HuH-7.5 (cell line): ENCODE results near the gene ACSF2.
"Not testable (repeated sequence)": the region's sequence is repeated elsewhere in the genome, so short reads cannot be mapped to it uniquely, and the experiment has no call there.

Experiments used
- DNase-seq: peaks from one replicate; pipeline ENCODE4 v3.0.0; 2011; ENCODE audit warnings: low spot score

ACSF2 gene

DNA sequence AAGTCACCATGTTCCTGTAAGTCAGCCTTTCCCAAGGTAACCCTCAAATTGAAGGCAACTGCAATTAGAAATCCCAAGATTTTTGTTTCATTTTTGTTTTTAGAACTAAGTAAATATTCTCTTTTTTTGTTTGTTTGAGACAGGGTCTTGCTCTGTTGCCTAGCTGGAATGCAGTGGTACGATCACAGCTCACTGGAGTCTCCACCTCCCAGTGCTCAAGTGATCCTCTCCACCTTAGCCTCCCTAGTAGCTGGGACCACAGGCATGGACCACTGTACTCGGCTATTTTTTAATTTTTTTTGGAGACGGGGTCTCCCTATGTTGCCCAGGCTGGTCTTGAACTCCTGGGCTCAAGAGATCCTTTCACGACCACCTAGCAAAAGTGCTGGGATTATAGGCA lies 18.1 kb upstream of the ACSF2 start:
- no peak for DNase-seq

DNA sequence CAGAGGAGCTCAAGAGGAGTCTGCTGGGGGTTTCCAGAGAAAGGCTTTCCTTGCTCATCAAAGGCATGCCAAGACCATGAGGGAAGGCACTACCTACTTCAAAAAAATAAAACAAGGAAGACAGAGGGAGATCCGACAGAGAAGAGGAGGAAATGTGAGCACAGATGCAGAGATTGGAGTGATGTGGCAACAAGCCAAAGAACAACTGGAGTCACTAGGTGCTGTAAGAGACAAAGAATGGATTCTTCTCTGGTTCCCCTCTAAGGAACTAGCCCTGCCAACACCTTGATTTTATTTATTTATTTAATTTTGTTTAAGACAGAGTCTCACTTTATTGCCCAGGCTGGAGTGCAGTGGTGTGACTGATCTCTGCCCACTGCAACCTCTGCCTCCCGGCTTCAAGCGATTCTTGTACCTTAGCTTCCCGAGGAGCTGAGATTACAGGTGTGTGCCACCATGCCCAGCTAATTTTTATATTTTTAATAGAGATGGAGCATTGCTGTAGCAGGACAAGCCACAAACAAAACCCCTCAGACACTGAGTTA lies 13.8 kb upstream of the ACSF2 start:
- no peak for DNase-seq

DNA sequence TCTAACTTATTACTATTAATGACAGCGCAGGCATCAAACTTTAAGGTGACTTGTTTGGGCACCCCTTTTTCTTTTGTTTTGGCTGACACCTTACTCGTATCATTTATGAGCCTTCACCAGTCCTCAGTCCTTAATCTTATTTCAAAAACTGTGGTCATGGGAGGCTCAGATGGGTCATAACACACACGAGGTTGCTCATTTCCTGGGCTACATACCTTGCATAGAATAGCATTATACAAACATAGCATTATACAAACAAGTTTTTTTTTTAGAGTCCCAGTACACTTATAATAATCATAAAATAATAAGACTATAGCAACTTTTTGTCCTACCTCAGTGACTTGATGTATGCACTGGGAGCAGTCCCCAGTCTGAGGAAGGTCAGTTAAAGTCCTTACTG lies 11.2 kb upstream of the ACSF2 start:
- no peak for DNase-seq

DNA sequence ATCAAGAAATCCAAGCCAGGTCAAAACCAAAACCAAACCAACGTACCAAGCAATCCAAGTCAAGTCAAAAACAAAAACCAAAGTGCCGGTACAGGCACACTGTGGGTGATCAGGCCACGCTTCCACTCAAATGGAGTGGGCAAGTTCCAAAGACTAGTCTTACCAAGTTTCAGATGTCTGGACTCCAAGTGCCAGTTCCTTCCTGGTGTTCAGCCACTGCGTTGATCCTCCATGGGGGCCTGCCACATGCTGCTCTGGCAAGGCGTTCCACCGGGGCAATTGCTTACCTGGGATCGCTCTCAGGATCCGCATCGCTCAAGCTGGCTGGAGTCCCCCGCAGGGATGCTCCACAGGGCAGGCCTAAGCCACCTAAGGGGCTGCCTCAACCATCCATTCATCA lies 6.4 kb upstream of the ACSF2 start:
- DNase-seq = not testable (repeated sequence)

- DNase-seq = no peak
Measured at GRCh38 chr17:50420419-50421112, 5.5 kb upstream of the ACSF2 start.

DNA sequence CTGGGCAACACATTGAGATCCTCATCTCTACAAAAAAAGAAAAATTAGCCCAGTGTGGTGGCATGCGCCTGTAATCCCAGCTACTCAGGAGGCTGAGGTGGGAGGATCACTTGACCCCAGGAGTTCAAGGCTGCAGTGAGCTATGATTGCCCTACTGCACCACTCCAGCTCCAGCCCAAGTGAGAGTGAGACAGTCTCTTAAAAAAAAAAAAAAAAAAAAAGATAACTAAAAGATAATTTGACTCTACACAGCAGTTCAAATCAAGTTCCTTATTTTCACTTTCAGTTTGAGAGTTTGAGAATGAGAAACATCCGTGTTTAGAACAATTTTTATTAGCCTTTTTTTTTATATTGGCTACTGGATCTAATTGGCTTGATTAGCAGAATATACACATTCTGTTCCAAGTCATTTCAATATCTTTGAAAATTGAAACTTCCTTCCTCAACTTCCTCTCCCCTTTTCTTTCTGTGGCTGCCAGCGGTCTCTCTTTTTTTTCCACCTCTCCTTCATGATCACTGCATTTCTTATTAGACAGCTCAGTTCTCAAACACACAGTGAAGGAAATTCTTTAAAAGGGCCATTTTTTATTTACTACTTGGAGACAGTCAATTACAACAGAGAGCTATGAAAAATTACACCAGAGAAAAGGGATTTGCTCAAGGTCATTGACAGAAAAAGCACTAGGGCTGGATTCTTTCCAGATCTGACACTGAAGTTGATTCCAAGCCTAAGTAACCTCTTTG lies 4.5 kb upstream of the ACSF2 start:
- DNase-seq = no peak

DNA sequence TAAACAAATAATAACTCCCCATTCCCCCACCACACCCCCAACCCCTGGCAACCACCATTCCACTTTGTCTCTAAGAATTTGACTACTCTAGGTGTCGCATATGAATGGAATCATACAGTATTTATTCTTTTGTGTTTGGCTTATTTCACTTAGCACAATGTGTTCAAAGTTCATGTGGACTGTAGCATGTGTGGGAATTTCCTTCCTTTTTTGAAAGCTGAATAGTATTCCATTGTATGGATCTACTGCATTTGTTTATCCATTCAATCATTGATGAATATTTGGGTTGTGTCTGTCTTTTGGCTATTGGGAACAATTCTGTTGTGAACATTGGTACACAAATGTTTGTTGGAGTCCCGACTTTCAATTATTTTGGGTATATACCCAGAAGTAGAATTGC lies 3.3 kb upstream of the ACSF2 start:
- no peak for DNase-seq

DNA sequence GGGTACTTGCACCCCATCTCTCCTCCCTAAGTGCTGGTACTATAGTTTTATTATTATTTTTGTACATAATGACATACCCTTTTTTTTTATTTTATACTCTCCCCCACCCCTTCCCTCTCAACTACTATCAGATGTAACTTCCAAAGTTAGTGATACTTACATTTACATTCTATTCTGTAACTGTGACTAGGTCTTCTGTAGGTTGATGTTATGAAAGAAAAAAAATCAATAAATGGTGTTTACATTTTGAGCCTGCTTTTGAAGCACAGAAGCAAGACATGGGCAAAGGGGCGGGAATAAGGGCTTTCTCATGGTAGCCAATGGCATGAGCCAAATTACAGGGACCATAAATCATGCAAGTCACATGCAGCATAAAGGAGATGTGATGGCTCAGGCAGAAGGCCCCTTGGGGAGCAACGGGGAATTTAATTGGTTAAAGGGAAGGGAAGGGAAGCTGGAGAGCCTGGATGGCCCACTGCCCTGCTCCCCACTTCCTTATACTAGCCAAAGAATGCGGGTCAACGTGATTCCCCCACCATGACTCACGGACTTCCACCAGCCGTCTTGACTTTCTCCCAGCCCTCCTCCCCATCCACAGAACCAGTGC lies 2.4 kb upstream of the ACSF2 start:
- peak; percentile 73 for DNase-seq

GRCh38 chr17:50424246-50424995 lies 1.6 kb upstream of the ACSF2 start:
- DNase-seq = no peak

DNA sequence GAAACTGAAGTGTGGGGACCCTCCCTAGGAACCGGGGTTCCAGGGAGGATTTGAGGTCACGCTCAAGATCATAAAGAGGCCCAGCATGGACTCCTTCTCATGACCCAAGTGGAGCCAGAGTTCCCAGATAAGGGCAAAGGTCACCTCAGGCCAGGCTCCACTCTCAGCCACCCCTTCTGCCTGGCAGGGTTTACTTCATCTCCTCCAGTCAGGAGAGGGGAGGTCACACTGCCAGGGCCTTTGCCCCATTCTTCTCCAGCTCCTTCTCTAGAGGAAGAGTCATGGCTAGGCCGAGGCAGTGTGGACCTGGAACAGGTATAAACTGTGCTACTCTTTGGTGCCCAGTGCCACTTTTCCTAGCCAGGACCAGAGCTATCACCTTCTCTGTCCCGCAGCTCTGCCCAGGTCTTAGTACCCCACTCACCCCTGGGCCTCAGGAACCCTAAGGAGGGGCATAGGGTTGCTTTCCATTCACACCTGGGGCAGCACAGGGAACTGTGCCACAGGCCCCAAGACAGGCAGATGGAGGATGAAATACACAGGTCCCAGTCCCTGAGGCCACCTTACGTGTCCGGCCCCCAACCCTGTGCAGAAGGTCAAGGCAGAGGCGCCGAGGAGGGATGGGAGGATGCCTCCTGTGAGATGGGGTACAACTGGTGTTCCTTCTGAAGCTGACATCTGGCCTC lies 879 bp upstream of the ACSF2 start:
- no peak for DNase-seq

- peak; percentile 50 for DNase-seq
Measured at GRCh38 chr17:50426472-50426782, 409 bp downstream of the ACSF2 start.

- peak; percentile 82 for DNase-seq
Measured at GRCh38 chr17:50426814-50427787, 1.1 kb downstream of the ACSF2 start.

- DNase-seq = not testable (repeated sequence)
Measured at GRCh38 chr17:50428126-50428525, 2.1 kb downstream of the ACSF2 start.

DNA sequence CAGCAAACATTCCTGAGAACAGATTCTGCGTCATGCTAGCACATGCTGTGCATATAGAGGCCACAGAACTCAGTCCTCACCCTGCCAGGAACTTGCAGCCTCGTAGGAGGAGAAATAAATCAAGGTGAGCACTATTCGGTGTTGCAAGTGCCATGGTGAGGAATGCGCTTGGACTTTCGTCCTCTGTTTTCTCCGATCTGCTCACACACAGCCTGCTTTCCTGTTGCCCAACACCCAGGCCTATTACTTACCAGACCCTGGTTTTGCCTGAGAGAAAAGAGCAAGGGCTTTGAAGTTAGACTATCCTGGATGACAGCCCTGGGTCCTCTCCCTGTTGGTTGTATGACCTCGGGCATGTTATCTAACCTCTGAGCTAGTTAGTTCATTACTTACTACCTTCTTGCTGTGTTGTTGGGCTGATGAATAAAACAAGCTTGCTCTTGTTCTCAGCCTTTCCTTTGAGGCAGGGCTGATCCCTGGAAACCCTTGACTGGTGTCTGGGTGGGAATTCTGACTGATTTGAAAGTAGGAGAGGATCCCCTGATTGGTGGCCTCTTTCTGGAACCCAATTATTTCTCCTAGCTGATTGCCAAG lies 2.9 kb downstream of the ACSF2 start:
- peak; percentile 58 for DNase-seq

DNA sequence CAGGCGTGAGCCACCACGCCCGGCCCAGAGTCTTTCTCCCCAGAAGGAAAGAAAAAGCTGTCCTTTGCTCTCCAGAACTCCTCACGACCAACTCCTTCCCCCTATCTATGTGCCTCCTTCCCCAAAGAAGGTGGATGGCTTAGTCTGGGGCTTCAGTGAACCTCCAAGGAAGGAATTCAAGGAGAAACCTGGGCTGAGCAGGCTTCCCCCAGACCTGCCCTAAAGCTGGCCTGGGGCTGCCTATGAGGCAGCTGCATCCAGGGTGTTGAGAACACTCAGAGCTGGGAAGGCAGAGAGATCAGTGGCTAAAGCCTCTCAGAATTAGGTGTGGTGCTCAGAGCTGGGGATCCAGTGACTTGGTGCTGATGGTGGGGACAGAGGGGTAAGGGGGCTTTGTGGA lies 3.8 kb downstream of the ACSF2 start:
- DNase-seq = no peak

GRCh38 chr17:50430821-50431618 lies 5.0 kb downstream of the ACSF2 start:
- DNase-seq = no peak

- DNase-seq = no peak
Measured at GRCh38 chr17:50432125-50432762, 6.2 kb downstream of the ACSF2 start.

- DNase-seq = no peak
Measured at GRCh38 chr17:50437409-50437808, 11.4 kb downstream of the ACSF2 start.

- no peak for DNase-seq
Measured at GRCh38 chr17:50439008-50439407, 13.0 kb downstream of the ACSF2 start.
